ENCODE measurements around the gene CHD1.

The CHD1 gene

DNA sequence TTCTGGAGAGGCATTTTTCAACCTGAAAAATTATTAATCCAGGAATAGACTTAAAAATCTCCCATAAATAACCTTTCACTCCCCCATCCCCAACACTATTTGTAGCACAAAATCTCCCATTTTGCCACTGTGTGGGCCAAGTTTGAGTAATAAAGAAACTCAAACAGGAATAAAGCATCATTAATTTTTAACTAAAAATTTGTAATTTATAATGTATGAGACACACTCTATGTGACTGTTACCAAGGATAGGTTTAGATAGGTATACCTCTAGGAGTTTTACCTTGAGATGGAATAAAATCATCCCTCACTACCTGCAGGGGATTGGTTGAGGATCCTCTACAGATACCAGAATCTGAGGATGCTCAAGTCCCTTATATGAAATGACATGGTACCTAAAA, 30.1 kb downstream of the CHD1 start:
- no peak for DNase-seq

DNA sequence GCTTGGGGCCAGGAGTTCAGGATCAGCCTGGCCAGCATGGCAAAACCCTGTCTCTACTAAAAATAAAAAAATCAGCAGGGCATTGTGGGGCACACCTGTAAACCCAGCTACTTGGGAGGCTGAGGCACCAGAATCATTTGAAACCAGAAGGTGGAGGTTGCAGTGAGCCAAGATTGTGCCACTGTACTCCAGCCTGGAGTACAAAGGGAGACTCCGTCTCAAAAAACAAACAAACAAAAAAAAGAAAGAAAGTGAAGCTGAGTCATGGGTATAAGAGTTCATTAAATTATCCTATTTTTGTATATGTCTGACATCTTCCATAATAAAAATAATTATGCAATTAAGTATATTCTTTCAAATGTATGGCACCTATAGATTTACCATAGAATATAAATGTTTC, 37.2 kb downstream of the CHD1 start:
- DNase-seq: no peak

DNA sequence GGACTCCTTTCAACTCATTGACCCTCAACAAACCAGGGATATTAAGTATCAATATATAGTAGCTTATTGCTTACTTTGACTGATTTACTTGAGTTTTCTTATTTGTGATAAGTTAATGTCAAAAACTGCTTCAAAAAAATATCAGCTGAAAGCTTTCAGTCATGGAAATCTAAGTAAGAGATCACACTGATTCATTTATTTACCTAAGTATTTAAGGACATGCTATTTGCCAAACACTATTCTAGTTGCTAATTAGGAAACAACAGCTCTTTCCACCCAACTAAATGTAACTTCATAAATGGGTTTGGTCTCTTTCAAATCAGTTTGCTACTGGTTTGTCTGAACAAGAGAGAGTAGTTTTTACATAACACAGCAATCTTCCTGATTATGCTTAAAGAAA, 48.2 kb downstream of the CHD1 start:
- DNase-seq: no peak

DNA sequence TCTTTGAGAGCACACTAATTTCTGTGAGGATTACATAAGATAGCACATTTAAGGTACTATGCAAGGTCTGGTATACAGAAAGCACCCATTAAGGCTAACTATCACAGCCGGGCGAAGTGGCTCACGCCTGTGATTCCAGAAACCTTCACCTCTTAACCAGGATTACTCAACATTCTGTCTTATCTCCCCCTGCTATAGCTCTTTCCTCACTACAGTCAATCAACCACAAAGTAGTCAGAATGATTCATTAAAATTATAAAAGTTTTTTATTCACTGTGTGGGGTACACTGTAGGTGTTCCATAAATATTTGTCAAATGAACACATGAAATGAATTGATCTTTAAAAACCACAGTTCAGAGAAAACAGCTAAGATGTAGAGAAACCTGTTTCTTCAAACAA, 48.7 kb downstream of the CHD1 start:
- peak in 1 of 4 experiments; percentile 1 for DNase-seq

DNA sequence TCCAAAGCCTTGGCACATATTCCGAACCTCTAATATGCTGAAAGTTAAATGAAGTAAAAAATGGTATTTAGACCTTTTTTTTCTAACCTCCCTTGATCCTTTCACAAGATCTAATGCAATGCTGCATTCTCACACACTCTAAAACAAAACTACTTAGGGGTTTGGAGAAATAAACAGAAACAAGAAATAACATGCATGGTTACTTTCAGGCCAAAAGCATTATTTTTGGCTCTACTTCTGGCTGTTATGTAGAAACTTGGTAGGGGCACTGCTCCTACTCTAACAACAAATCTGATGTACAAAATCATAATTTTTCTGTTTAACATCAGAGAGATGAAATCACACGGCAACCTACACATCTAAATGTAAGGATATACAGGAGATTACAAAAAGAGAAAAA, 51.2 kb downstream of the CHD1 start:
- no peak for DNase-seq

DNA sequence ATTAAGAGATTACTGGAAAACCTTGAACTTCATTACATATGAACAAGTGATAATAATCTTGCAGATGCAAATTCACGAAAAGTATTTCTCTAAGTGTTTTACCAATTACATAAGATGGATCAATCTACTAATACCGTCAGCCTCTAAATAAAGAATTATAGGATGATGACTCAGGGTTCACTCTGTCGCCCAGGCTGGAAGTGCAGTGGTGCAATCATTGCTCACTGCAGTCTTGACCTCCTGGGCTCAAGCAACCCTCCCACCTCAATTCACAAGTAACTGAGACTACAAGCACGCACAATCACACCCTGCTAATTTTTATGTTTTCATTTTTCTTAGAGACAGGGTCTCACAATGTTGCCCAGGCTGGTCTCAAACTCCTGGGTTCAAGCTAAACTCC, 56.1 kb downstream of the CHD1 start:
- no peak for DNase-seq

DNA sequence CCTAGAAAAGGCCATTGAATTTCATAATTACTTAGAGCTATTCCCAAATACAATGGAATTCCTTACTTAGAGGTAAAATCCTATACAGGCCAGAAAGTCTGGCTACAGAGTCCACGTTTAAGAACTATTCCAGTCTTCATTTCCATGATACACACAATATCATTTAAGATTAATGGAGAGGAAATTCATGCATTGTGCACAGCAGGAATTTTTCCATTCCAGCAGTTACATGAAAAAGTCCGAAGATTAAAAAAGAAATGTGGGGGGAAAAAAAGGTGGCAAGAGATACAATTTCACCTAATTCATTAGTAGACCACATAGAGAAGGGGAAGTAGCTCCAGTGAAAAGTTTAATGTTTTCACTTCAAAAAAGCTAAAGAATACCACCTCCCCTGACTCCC, 63.1 kb downstream of the CHD1 start:
- no peak for DNase-seq

DNA sequence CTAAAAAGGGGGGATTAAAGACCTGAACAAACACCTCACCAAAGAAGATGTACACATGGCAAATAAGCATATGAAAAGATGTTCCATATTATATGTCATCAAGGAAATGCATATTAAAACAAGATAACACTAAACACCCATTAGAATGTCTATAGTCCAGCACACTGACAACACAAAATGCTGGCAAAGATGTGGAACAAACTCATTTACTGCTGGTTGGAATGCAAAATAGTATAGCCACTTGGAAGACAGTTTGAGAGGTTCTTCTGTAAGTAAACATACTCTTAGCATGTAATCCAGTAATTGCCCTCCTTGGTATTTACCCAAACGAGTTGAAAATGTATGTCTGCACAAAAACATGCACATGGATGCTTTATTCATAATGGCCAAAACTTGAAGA, 81.8 kb downstream of the CHD1 start:
- DNase-seq: no peak

DNA sequence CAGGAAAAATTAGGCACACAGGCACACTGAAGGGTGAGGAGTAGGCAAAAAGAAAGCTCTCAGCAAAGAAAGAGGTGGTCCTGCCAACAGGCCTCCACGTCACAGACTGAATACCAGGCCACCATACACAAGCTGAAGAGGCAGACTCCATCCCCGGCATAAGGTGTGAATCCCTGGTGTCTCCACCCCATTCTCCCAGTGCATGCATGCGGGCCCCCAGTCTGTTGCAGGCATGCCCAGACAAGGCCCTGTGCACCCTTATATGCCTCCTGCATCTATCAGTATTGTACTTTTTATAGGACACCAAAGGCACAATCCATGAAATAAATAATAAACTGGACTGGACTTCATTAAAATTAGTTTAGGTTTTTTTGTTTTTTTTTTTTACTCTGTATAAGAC, 82.3 kb downstream of the CHD1 start:
- no peak for DNase-seq

DNA sequence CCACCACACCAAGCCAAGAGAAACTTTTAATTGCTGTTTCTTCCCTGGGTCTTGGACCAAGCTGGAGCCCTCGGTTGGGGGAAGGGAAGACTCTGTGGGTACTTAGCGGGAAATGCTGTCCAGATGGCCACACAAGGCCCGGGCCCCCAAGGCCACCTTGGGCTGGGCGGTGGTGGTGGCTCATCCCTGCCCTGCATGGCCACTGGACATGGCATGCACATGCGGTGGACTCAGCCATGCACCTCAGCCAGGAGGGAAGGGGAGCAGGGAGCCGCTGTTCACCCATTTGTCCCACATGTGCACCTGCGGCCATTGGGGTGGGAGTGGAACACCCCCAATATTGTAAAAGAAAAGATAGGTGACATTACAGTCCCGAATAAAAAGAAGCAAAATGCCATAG, 82.9 kb downstream of the CHD1 start:
- DNase-seq: no peak

DNA sequence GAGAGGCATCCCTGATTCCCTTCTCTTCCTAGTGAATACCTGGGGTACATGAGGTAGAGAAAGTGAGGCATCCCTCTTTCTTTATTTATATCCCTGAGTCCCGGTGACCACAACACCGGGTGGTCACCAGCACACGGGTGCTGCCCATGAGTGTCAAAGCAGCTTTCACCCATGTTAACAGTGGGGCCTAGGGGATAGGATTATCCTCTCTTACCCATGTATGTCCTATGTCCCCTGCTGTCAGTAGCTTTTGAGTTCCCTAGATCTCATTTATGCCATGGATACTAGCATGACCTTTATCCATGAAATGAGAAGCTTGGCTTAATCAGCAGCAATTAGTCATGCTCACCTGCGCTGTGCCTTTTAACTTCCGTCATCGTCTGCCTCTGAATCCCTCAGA, 83.9 kb downstream of the CHD1 start:
- no peak for DNase-seq

DNA sequence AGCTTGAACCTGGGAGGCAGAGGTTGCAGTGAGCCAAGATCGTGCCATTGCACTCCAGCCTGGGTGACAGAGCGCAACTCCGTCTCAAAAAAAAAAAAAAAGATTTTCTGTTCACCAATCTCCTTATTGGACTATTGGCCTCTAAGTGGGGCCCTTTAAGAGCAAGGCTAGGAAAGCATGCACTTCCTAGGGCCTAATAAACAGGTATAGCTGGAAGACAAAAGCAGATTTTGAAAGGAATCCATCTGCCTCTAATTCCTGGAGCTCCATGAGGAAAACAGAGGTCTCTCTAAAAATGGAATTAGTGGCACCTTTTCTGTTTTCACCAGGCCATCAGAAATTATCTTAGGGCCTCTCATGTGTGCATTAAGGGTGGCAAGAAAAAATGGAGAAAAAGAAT, 85.3 kb downstream of the CHD1 start:
- no peak for DNase-seq

DNA sequence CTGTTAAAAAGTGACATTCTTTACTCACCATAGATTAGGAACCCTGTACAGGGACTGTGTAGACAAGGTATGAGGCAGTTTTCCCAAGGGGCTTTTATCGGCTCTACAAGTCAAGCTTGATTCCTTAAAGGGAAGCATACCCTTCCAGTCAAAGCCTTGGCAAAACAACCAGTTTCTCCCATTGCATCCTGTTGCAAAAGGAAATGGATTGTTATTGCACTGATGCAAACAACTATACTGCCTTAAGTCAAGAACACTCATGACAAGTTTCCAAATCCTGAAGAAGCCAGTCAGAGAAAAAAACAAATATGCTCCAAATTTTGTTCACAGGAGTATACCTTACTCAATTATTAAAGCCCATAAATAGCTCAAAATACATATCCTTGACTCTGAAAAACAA, 87.9 kb downstream of the CHD1 start:
- no peak for DNase-seq

DNA sequence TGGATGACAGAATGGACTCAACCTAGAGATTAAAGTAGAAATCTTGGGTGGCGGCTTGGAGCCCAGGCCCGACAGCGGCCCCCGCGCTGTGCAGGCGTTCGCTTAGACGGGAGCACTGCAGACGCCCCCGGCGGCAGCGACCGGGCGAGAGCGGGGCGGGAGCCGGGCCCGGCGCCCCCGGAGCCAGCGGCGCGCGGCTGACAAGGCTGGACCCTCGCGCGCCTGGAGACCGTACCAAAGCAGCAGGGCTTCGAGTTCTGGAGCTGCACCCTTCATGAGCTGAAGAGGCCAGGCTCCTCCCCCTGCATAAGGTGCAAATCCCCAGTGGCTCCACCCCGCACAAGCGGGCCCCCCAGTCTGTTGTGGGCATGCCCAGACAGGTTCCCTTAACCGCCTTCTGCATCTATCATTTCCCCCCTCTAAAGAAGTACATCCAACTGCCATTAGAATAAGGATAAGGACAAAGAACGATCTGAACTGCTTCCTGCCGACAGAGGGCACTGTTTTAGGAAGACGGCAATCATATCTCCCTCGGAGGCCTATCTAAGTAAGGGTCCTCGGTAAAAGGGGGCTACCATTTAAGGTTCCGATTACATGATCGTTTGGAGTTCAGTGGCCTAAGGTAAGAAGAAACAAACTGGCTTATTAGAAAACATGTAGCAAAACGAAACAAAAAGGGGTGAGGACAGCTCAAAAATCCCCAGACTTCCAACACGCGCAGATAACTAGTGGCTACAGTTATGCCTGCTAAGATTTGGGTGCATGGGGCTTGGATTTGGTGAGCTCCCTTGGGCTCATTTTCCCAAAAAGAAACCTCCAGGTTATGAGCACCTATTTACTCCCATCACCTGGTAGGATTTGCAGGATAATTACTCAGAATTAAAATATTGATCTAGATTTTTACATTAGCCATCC, 89.1 kb downstream of the CHD1 start:
- DNase-seq: no peak

DNA sequence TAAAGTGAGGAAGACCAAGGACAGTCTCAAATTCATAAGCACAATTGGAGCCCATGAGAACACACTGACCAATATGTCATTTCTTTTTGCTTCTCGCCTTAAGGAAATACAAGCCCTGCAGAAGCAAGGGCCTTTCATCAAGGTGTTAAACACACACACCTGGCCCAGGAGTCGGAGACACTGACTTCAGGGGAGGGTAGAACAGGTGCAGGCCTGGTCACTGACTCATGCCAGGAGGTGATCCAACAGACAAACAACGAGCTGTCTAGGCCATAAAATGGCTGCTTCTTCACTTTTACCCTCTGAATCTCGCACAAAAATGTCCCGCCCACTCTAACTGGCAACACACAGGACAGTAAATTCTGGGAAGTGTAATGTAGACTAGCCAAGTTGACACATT, 92.6 kb downstream of the CHD1 start:
- DNase-seq: no peak

DNA sequence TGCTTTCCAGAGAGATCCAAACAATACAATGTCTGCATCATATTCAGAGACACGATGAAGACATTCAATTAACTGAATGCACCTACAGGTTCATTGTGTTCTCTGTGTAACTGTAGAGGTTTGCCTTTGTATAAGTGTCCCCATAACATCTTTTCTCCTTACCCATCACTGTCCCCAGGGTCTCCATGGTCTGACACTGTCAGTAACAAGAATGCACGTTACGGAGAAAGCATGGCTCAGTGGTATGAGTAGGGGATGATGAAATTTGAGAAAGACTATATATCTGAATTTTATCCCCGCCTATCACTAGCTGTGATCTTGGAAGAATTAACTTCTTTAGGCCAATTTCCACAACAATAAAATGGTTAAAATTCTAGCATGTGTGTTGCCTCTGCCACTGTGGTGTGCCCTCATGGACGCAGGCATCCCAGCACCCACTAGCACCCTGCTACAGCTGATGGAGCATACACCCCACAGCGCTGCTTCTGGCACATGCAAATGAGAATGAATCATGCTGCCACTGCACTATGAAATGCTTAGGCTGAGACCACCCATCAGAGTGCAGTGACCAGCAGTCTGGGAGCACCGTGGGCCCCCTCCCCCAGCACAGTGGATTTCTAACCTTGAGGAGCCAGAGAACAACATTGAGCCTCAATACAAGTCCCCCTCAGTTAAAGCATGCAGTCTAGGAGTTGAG, 101.1 kb downstream of the CHD1 start:
- no peak for DNase-seq

DNA sequence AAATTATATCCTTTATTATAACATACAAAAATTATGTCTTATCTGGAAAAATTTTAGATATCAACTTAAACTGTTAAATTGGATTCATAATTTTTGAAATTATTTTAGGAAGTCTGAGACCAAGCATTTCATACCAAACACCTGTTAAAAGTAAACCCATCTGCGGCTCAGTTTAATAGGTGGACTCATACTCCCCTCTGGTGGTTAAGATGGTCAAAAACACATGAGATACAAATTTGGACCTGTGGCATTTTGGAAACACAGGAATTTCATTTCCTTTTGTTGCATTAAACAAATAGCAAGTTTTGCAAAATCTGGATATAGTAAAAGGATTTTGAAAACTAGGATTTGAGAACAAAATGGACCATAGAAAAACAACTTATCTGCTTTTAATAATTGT, 101.6 kb downstream of the CHD1 start:
- no peak for DNase-seq

DNA sequence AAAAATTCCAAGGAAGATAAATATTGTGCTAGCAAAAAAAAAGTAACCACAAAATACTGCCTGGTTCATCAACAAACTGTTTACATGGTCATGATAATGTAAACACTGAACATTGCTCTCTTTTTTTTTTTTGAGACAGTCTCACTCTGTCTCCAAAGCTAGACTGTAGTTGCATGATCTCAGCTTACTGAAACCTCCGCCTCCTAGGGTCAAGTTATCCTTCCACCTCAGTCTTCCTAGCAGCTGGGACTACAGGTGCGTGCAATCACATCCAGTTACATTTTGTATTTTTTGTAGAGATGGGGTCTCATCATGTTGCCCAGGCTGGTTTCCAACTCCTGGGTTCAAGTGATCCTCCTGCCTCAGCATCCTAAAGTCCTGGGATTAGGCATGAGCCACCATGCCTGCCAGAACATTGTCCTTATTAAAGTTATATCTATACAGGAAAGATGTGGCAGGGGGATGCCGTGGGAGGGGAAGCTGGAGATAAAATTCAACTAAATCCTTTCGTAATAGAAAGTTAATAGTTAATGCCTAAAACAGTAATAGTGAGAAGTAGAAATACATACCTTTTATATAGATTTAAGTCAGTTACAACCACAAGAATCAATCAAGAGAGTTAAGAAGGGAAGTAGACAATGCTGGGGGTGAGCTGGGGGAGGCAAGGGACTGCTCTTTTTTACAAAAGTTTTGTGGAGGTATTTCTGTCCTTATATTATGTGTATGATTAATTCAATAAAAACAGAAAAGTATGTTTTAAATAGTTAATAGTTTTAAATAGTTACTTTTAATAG, 103.0 kb downstream of the CHD1 start:
- no peak for DNase-seq

DNA sequence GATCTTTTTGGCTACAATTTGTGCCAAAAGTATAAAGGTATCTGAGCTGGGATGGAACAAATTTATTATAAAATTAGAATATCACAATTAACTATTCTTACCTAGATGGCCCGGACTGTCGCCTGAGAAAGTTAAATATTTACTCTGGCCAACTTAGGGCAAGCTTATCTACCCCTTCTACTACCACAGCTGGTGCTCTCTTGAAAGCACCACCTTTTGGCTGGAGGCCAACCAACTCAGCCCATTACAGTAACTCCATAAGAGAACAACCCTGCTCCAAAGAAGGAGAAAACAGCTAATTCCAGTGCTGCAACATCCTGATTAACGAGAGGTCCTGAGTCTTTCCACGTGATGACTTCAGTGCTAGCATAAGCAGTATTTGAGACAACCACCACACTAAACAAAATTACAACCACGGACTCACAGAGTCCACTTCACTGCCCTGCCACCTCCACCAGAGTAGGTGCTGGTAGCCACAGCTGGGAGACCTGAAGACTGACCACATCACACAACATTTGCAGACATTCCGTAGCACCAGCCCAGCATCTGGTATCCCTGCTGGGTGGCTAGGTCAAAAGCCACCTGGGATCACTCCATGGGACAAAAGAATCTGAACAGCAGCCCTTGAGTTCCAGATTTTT, 112.1 kb downstream of the CHD1 start:
- no peak for DNase-seq

DNA sequence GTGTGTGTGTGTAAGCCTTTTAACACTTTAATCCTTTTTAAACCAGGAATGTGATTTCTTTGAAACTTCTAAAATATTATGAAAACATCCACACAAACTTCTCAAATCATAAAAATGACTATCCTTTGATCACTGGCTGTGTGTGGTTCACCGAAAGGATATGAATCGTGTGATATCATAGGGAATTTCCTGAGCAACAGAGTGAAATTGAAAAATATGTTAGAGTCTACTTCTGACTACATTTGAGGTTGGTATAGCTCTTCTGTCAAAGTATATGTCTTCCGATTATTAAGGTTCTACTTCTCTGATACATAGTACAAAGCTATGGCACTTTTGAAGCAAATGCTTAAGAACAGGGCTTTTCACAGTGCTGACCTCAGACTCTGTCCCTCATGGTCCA, 115.1 kb downstream of the CHD1 start:
- no peak for DNase-seq

DNA sequence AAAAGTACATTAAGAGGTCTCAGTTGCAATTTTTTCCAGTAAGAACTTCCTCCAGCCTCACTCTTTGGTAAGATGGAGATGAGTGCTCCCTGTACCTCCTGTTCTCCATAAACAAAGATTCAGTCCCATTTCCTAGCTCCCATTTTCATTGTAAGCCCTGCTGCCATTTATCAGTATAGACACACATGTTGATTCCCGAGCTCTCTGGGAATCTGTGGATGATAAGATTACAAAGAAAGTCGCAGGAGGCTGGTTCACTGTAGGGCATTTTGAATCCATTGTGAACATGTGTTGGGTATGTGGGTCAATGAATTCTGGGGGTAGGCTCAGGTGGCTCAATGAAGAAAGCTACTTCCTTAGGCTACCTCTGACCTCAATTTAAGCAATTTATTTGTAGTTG, 118.6 kb downstream of the CHD1 start:
- no peak for DNase-seq

DNA sequence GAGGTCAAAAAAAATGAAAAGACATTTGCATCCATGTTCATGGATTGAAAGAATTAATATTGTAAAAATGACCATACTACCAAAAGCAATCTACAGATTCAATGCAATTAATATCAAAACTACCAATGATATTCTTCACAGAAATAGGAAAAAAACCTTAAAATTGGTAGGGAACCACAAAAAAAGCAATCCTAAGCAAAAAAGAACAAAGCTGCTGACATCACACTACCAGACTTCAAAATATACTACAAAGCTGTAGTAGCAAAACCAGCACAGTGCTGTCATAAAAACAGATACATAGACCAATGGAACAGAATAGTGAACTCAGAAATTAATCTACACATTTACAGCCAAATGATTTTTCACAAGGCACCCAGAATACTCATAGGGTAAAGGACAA, 121.0 kb downstream of the CHD1 start:
- DNase-seq: no peak

DNA sequence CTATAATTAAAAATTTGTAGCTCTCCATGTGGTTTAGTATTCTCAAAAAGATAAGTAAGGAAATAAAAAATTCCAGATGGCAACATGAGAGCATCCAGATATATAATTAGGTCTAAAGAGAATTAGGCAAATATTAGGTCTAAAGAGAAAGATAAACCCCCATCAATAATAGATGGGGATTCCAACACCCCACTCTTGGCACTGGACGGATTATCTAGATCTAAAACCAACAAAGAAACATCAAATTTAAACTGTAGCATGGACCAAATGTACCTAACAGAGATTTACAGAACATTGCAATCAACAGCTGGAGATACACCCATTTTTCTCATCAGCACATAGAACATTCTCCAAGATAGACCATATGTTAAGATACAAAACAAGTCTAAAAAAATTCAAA, 123.7 kb downstream of the CHD1 start:
- DNase-seq: no peak

Measured in activated naive CD4-positive, alpha-beta T cell (primary cell).